HepG2 (cell line): Measurements from ENCODE around the gene VGLL4.

Experiments used
- CHD2 ChIP-seq: IDR thresholded peaks from 2 replicates; pipeline ENCODE4 v1.6.1; 2011; ENCODE audit warnings: low read depth, low read length, improper control_type of control experiment
- FLYWCH1 ChIP-seq: sonication (generic); formaldehyde crosslinking; IDR thresholded peaks from 2 replicates; pipeline ENCODE4 v1.8.1; 2023; ENCODE audit warnings: mild to moderate bottlenecking, missing genetic modification reagents
- GLI4 ChIP-seq: sonication (generic); formaldehyde crosslinking; IDR thresholded peaks from 2 replicates; pipeline ENCODE4 v1.5.1; 2020; ENCODE audit warnings: missing genetic modification reagents, mild to moderate bottlenecking, moderate library complexity, borderline replicate concordance
- NFIC ChIP-seq: IDR thresholded peaks from 2 replicates; pipeline ENCODE4 v1.6.1; 2012; ENCODE audit warnings: mild to moderate bottlenecking, low read length, inconsistent platforms
- NFKB2 ChIP-seq: sonication (generic); formaldehyde crosslinking; IDR thresholded peaks from 2 replicates; pipeline ENCODE4 v1.4.0; 2020; ENCODE audit warnings: missing genetic modification reagents, borderline replicate concordance
- NR2F2 ChIP-seq: IDR thresholded peaks from 2 replicates; pipeline ENCODE4 v1.6.1; 2012; ENCODE audit warnings: low read depth, inconsistent platforms, borderline replicate concordance
- ZNF652 ChIP-seq: IDR thresholded peaks from 2 replicates; pipeline ENCODE4 v1.6.1; 2016; ENCODE audit warnings: low read depth, borderline replicate concordance
- TF ChIP-seq, protein P1 (sequence below): sonication (generic); formaldehyde crosslinking; IDR thresholded peaks from 2 replicates; pipeline ENCODE4 v1.4.0; 2020; ENCODE audit warnings: missing genetic modification reagents, mild to moderate bottlenecking, borderline replicate concordance
- TF ChIP-seq, protein P2 (sequence below): sonication (generic); formaldehyde crosslinking; IDR thresholded peaks from 2 replicates; pipeline ENCODE4 v1.5.0; 2020; ENCODE audit warnings: mild to moderate bottlenecking, missing genetic modification reagents, moderate library complexity
- TF ChIP-seq, protein P3 (sequence below): sonication (generic); formaldehyde crosslinking; IDR thresholded peaks from 2 replicates; pipeline ENCODE4 v1.4.0; 2020; ENCODE audit warnings: missing genetic modification reagents

DNA sequence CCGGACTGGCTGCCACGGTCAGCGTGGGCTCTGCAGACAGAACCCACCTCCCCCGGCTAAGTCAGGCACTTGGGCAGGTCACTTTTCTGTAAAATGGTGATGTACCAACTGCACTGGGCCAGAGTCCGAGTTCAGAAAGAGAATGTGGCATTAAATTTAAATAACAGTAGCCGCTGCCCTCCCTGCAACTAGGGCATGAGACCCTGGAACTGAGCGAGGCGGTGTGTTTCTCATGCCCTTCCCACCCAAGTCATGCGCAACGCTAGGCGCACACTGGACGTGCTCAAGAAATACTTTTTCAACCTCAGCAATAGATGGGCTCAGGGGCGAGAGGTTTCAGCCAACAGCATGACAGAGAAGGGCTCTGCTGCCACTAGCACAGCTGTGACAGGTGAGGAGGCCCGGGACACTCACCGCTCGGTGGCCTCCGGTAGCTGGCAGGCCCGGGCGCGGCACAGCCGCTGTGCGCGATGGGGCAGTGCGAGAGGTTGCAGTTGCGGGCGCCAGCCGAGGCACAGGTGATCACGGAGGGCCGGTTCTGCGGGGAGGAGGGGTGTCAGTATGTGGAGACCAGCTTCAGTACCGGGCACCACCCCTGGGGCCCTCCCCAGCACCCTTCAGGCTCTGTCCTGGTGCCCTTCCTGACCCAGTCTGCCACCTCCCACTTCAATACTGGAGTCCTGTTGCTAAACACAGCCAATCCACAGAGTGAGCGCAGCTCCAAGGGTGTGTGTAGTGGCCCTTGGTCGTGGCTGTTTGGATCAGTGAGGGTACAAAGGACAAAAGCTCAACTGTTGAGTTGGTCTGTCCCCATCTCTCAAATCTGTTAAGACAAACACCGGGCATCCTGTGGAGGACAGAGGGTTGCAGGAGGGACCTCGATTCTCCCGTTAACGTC is 84.5 kb downstream of the VGLL4 start:
- TF ChIP-seq NFKB2 (CRISPR knock-in tag) (no peak), NR2F2 (no peak), FLYWCH1 (CRISPR knock-in tag) (no peak), ZNF652 (no peak), GLI4 (CRISPR knock-in tag) (no peak), CHD2 (no peak), NFIC (no peak)
- TF ChIP-seq, protein P1, sequence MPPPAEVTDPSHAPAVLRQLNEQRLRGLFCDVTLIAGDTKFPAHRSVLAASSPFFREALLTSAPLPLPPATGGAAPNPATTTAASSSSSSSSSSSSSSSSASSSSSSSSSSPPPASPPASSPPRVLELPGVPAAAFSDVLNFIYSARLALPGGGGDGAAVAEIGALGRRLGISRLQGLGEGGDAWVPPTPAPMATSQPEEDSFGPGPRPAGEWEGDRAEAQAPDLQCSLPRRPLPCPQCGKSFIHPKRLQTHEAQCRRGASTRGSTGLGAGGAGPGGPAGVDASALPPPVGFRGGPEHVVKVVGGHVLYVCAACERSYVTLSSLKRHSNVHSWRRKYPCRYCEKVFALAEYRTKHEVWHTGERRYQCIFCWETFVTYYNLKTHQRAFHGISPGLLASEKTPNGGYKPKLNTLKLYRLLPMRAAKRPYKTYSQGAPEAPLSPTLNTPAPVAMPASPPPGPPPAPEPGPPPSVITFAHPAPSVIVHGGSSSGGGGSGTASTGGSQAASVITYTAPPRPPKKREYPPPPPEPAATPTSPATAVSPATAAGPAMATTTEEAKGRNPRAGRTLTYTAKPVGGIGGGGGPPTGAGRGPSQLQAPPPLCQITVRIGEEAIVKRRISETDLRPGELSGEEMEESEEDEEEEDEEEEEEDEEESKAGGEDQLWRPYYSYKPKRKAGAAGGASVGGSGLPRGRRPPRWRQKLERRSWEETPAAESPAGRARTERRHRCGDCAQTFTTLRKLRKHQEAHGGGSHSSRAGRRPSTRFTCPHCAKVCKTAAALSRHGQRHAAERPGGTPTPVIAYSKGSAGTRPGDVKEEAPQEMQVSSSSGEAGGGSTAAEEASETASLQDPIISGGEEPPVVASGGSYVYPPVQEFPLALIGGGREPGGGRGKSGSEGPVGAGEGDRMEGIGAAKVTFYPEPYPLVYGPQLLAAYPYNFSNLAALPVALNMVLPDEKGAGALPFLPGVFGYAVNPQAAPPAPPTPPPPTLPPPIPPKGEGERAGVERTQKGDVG (CRISPR knock-in tag), result no peak; the same call in 1 of the 2 replicates
- TF ChIP-seq, protein P2, sequence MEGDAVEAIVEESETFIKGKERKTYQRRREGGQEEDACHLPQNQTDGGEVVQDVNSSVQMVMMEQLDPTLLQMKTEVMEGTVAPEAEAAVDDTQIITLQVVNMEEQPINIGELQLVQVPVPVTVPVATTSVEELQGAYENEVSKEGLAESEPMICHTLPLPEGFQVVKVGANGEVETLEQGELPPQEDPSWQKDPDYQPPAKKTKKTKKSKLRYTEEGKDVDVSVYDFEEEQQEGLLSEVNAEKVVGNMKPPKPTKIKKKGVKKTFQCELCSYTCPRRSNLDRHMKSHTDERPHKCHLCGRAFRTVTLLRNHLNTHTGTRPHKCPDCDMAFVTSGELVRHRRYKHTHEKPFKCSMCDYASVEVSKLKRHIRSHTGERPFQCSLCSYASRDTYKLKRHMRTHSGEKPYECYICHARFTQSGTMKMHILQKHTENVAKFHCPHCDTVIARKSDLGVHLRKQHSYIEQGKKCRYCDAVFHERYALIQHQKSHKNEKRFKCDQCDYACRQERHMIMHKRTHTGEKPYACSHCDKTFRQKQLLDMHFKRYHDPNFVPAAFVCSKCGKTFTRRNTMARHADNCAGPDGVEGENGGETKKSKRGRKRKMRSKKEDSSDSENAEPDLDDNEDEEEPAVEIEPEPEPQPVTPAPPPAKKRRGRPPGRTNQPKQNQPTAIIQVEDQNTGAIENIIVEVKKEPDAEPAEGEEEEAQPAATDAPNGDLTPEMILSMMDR (CRISPR knock-in tag), result no peak
- TF ChIP-seq, protein P3, sequence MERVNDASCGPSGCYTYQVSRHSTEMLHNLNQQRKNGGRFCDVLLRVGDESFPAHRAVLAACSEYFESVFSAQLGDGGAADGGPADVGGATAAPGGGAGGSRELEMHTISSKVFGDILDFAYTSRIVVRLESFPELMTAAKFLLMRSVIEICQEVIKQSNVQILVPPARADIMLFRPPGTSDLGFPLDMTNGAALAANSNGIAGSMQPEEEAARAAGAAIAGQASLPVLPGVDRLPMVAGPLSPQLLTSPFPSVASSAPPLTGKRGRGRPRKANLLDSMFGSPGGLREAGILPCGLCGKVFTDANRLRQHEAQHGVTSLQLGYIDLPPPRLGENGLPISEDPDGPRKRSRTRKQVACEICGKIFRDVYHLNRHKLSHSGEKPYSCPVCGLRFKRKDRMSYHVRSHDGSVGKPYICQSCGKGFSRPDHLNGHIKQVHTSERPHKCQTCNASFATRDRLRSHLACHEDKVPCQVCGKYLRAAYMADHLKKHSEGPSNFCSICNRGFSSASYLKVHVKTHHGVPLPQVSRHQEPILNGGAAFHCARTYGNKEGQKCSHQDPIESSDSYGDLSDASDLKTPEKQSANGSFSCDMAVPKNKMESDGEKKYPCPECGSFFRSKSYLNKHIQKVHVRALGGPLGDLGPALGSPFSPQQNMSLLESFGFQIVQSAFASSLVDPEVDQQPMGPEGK (CRISPR knock-in tag), result no peak
